Vagina (tissue), 2 donors: ENCODE data around the gene FGF10. TPM values are rescaled to one million over a fixed set of nuclear protein-coding genes. Genes with fewer than 3 reads are reported as not detected.

ENCODE experiments used
- DNase-seq, 2 donors: peaks; one replicate each; pipeline ENCODE4 v3.0.0-alpha.2; 2017; ENCODE audit errors: extremely low spot score in 2 of 2
- H3K27ac ChIP-seq: fragments of 200-600 bp; sonication (generic); one replicate; pipeline ENCODE4 v1.5.1; 2019
- H3K27me3 ChIP-seq: fragments of 200-600 bp; sonication (generic); one replicate; pipeline ENCODE4 v1.5.1; 2019
- H3K36me3 ChIP-seq, 2 donors: fragments of 200-600 bp; sonication (generic); one replicate each; pipeline ENCODE4 v1.5.1; 2017 to 2019
- H3K4me1 ChIP-seq: fragments of 200-600 bp; sonication (generic); one replicate; pipeline ENCODE4 v1.5.1; 2019
- H3K4me3 ChIP-seq, 2 donors: fragments of 200-600 bp; sonication (generic); 1 replicate in 1 of 2; 2 replicates in 1 of 2; pipeline ENCODE4 v1.5.1; 2016 to 2019
- H3K9me3 ChIP-seq: fragments of 200-600 bp; sonication (generic); one replicate; pipeline ENCODE4 v1.5.1; 2019
- POLR2A ChIP-seq, 2 donors: fragments of 450-650 bp; IDR thresholded peaks; one replicate each; pipeline ENCODE4 v1.6.1; 2017; ENCODE audit warnings: antibody characterized with exemption in 2 of 2, mild to moderate bottlenecking in 2 of 2, moderate library complexity in 2 of 2
- POLR2AphosphoS5 ChIP-seq, 2 donors: sonication (generic); formaldehyde crosslinking; IDR thresholded peaks; one replicate each; pipeline ENCODE4 v1.9.0; 2017; ENCODE audit warnings: antibody characterized with exemption in 2 of 2, mild to moderate bottlenecking in 2 of 2, low read depth in 1 of 2; ENCODE audit not compliant: insufficient read depth in 1 of 2
- intact Hi-C: fragments of 100-400 bp; cut with DNase I; formaldehyde crosslinking; loops from one replicate; pipeline ENCODE4 v1.15.1; 2023
- total RNA-seq: library from RNA; depleted of rRNA; stranded (reverse); fragments of >200 nt; gene quantifications from one replicate; pipeline ENCODE4 v1.2.3, GENCODE V29; 2016
- TF ChIP-seq, protein P1 (sequence below), 3 experiments: fragments of 450-650 bp in 2 of 3; fragments of 200-600 bp in 1 of 3; sonication (generic) in 1 of 3; IDR thresholded peaks; one replicate each; pipeline ENCODE4 v1.5.1; 2017 to 2019; ENCODE audit warnings: antibody characterized with exemption in 3 of 3, mild to moderate bottlenecking in 2 of 3, moderate library complexity in 2 of 3

FGF10 gene
- total RNA-seq, 1 donor from 2014 or later: 41.3 TPM

DNA sequence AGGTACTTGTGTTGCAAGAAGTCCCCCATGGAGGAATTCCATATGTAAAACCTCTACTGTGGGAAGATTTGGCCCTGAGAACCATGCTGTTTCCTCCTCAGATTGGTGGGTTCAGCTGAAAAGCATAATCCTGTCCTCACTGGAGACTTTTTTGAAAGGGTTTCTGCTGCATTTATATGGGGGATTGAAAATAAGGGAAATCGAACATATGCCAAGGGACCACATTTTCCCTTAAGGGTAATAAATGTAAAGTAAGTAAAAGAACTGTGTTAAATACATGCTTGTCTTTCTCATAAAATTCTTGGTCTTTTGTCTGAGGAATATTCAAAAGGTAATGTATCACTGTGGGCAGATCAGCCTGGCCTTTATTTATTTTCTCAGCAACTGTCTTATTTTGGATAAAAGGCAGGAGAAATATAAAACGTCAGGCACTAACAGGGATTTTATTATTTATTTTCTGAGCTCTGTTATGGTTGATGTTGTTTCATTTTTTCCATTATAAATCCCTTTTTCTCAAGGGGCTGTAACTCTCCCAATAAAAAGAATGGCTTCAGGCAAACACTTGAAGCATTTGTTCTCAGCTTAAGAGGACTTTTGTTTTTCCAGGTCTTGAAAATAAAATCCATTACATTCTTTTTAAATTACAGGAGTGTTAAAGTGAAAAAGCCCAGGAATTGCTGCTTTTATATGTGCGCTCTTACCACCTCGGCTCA lies 131.4 kb downstream of the FGF10 start:
- TF ChIP-seq, protein P1, sequence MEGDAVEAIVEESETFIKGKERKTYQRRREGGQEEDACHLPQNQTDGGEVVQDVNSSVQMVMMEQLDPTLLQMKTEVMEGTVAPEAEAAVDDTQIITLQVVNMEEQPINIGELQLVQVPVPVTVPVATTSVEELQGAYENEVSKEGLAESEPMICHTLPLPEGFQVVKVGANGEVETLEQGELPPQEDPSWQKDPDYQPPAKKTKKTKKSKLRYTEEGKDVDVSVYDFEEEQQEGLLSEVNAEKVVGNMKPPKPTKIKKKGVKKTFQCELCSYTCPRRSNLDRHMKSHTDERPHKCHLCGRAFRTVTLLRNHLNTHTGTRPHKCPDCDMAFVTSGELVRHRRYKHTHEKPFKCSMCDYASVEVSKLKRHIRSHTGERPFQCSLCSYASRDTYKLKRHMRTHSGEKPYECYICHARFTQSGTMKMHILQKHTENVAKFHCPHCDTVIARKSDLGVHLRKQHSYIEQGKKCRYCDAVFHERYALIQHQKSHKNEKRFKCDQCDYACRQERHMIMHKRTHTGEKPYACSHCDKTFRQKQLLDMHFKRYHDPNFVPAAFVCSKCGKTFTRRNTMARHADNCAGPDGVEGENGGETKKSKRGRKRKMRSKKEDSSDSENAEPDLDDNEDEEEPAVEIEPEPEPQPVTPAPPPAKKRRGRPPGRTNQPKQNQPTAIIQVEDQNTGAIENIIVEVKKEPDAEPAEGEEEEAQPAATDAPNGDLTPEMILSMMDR (IDR thresholded peaks at IDR 0.05): no peak
- TF ChIP-seq POLR2A (IDR thresholded peaks at IDR 0.05) (no peak), POLR2AphosphoS5 (IDR thresholded peaks at IDR 0.05; ENCODE audit: insufficient read depth in 1 of 2, low read depth in 1 of 2) (no peak)
- Histone ChIP-seq H3K4me1 (no peaks in the 10 kb centered on the region), H3K4me3 (no peak overlapping the region), H3K9me3 (no peaks in the 10 kb centered on the region), H3K27me3 (no peaks in the 10 kb centered on the region), H3K27ac (peak overlapping the region; percentile 8), H3K36me3 (no peaks in the 10 kb centered on the region)
- intact Hi-C loops: no loop called here
- no peak for DNase-seq

DNA sequence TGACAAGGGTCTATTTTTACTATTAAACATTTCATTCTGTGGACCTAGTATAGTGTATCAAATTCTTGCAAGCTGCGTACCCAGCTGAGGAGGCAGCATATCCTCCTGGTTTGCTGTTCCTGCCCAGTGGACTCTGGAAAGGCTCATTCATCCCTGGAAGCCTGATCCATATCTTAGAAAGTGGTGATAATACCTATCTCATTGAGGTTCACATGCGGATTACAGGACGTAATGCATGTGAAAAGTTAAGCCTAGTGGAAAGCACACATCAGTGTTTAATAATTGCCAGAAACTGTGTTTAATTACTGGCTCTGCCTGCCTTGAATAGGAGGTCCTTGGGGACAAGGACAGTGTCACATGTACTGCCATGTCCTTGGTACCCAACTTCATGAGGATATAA lies 132.0 kb downstream of the FGF10 start:
- no peak for DNase-seq
- intact Hi-C loops: no loop called here
- Histone ChIP-seq H3K4me3 (no peak overlapping the region), H3K27ac (peak overlapping the region; percentile 8), H3K4me1 (no peaks in the 10 kb centered on the region), H3K9me3 (no peaks in the 10 kb centered on the region), H3K27me3 (no peaks in the 10 kb centered on the region), H3K36me3 (no peaks in the 10 kb centered on the region)
- no peak for TF ChIP-seq POLR2AphosphoS5 (IDR thresholded peaks at IDR 0.05; ENCODE audit: insufficient read depth in 1 of 2, low read depth in 1 of 2)
- TF ChIP-seq, protein P1 (IDR thresholded peaks at IDR 0.05): no peak
- no peak for TF ChIP-seq POLR2A (IDR thresholded peaks at IDR 0.05)
